ENCODE measurements around the gene CEBPB. TPM values are rescaled to one million over a fixed set of nuclear protein-coding genes. Genes with fewer than 3 reads are reported as not detected.

CEBPB gene
- total RNA-seq, 1 donor from 2014 or later = 264 TPM

GRCh38 chr20:50182346-50182745, 8.3 kb upstream of the CEBPB start:
- Histone ChIP-seq H3K27ac (no peak overlapping the region), H3K4me3 (no peak overlapping the region), H3K27me3 (no peaks in the 10 kb centered on the region), H3K4me1 (peaks cover 11% of the 10 kb centered on the region), H3K36me3 (no peaks in the 10 kb centered on the region), H3K9me3 (no peaks in the 10 kb centered on the region)
- intact Hi-C loops (cut with DNase I) = loop anchor here (2.0 to 10.0 kb wide), 2 partner anchors 400 to 562 kb away; no protein-coding TSS in a partner anchor
- TF ChIP-seq POLR2AphosphoS5 (IDR thresholded peaks at IDR 0.05; ENCODE audit: insufficient read depth in 1 of 2, low read depth in 1 of 2) (no peak), CTCF (IDR thresholded peaks at IDR 0.05) (no peak), POLR2A (IDR thresholded peaks at IDR 0.05) (no peak)
- DNase-seq (ENCODE audit: extremely low spot score in 2 of 2) = no peak

- Histone ChIP-seq H3K27me3 (no peaks in the 10 kb centered on the region), H3K4me1 (peaks cover 25% of the 10 kb centered on the region), H3K9me3 (no peaks in the 10 kb centered on the region), H3K4me3 (no peak overlapping the region), H3K27ac (no peak overlapping the region), H3K36me3 (no peaks in the 10 kb centered on the region)
- intact Hi-C loops (cut with DNase I) = loop anchor here (5.0 to 10.0 kb wide), 2 partner anchors 92 to 559 kb away; no protein-coding TSS in a partner anchor
- DNase-seq (ENCODE audit: extremely low spot score in 2 of 2) = no peak
- TF ChIP-seq POLR2AphosphoS5 (IDR thresholded peaks at IDR 0.05; ENCODE audit: insufficient read depth in 1 of 2, low read depth in 1 of 2) = no peak
- no peak for TF ChIP-seq CTCF (IDR thresholded peaks at IDR 0.05)
- no peak for TF ChIP-seq POLR2A (IDR thresholded peaks at IDR 0.05)
These were observed 5.2 kb upstream of the CEBPB start for GRCh38 chr20:50185426-50185825.

- peaks cover 25% of the 10 kb centered on the region for H3K4me1 ChIP-seq
- H3K4me3 ChIP-seq = no peak overlapping the region
- intact Hi-C loops (cut with DNase I) = loop anchor here (5.0 to 10.0 kb wide), 2 partner anchors 91 to 558 kb away; no protein-coding TSS in a partner anchor
- no peaks in the 10 kb centered on the region for H3K27me3 ChIP-seq
- peak in 1 of 2 donors; percentile 93 for DNase-seq (ENCODE audit: extremely low spot score in 2 of 2)
- H3K9me3 ChIP-seq = no peaks in the 10 kb centered on the region
- peak overlapping the region; percentile 100 for H3K27ac ChIP-seq
- no peaks in the 10 kb centered on the region for H3K36me3 ChIP-seq
- TF ChIP-seq CTCF (IDR thresholded peaks at IDR 0.05) (peak; percentile 82 to 99 (median 99)), POLR2A (IDR thresholded peaks at IDR 0.05) (no peak), POLR2AphosphoS5 (IDR thresholded peaks at IDR 0.05; ENCODE audit: insufficient read depth in 1 of 2, low read depth in 1 of 2) (peak in 1 of 2 donors; percentile 59)
These were observed 4.3 kb upstream of the CEBPB start for GRCh38 chr20:50186151-50186885.

- intact Hi-C loops (cut with DNase I) = loop anchor here (5.0 to 10.0 kb wide), 2 partner anchors 90 to 558 kb away; no protein-coding TSS in a partner anchor
- H3K9me3 ChIP-seq = no peaks in the 10 kb centered on the region
These were observed 3.6 kb upstream of the CEBPB start for GRCh38 chr20:50186987-50187402.

More at GRCh38 chr20:50186987-50187402, 3.6 kb upstream of the CEBPB start:
- H3K27me3 ChIP-seq = no peaks in the 10 kb centered on the region
- DNase-seq (ENCODE audit: extremely low spot score in 2 of 2) = no peak
- peaks cover 25% of the 10 kb centered on the region for H3K4me1 ChIP-seq
- peak overlapping the region; percentile 100 for H3K27ac ChIP-seq
- no peaks in the 10 kb centered on the region for H3K36me3 ChIP-seq
- no peak overlapping the region for H3K4me3 ChIP-seq
- no peak for TF ChIP-seq CTCF (IDR thresholded peaks at IDR 0.05)
- TF ChIP-seq POLR2AphosphoS5 (IDR thresholded peaks at IDR 0.05; ENCODE audit: insufficient read depth in 1 of 2, low read depth in 1 of 2) = no peak
- TF ChIP-seq POLR2A (IDR thresholded peaks at IDR 0.05) = no peak

Measured in vagina (tissue), 2 donors.